HCT116 (cell line): ENCODE measurements around the gene ADD2. TPM values are rescaled to one million over a fixed set of nuclear protein-coding genes. Genes with fewer than 3 reads are reported as not detected.

Experiments
- ATAC-seq: fragments of 200-7000 bp; cut with Tn5 transposase; 2 replicates; pipeline ENCODE4 v1.9.1; 2020; ENCODE audit warnings: mild to moderate bottlenecking, moderate library complexity
- BruUV-seq: library from RNA; stranded (reverse); fragments of 400-500 nt; replicated peaks from 2 replicates; lab custom pipeline; 2021; lab: Mats Ljungman, UMichigan
- CTCF ChIA-PET: fragments of 300-600 bp; sonication (Branson Sonifier 250); formaldehyde crosslinking; loops from one replicate; lab custom pipeline; 2021; ENCODE audit warnings: antibody characterized with exemption; lab: Charles Lee
- POLR2A ChIA-PET: fragments of 300-600, 350-600 bp; sonication (Branson Sonifier 250); formaldehyde crosslinking; loops from one replicate; lab custom pipeline; 2021; ENCODE audit warnings: antibody characterized with exemption; lab: Charles Lee
- RAD21 ChIA-PET, 2 experiments: fragments of 300-600 bp; sonication (Branson Sonifier 250); formaldehyde crosslinking; loops; one replicate each; lab custom pipeline; 2023; ENCODE audit warnings: low total read pairs in 2 of 2; ENCODE audit not compliant: uncharacterized antibody in 2 of 2, unreplicated experiment in 2 of 2, low non-redundant PET in 1 of 2; lab: Charles Lee
- DNase-seq: peaks from one replicate; pipeline ENCODE4 v3.0.0-alpha.2; 2010; ENCODE audit warnings: low read depth, low spot score
- H2AFZ ChIP-seq: fragments of 200-600 bp; shearing (Covaris generic), sonication (generic); 2 replicates; pipeline ENCODE4 v1.6.1; 2017; ENCODE audit warnings: low read depth, mixed run types, mixed read lengths, antibody characterized with exemption, low read length; ENCODE audit not compliant: poor library complexity, severe bottlenecking
- H3K27ac ChIP-seq: 2 replicates; pipeline ENCODE4 v1.5.1; 2012; ENCODE audit warnings: low read depth, low read length
- H3K27me3 ChIP-seq: fragments of 200-600 bp; sonication (generic); 2 replicates; pipeline ENCODE4 v1.6.1; 2016; ENCODE audit warnings: mixed run types, low read length, mixed read lengths; ENCODE audit not compliant: insufficient read depth
- H3K36me3 ChIP-seq, 2 experiments: fragments of 200-500 bp in 1 of 2; fragments of 200-600 bp in 1 of 2; sonication (Bioruptor generic) in 1 of 2; sonication (generic) in 1 of 2; 2 replicates each; pipeline versions ENCODE4 v1.5.1 to v1.6.1; 2014 to 2016; ENCODE audit warnings: low read length in 2 of 2, inconsistent platforms in 1 of 2, mixed read lengths in 1 of 2, mixed run types in 1 of 2; ENCODE audit not compliant: insufficient read depth in 2 of 2, control insufficient read depth in 1 of 2
- H3K4me1 ChIP-seq, 2 experiments: fragments of 200-600 bp in 1 of 2; sonication (generic) in 1 of 2; 2 replicates each; pipeline versions ENCODE4 v1.5.1 to v1.6.1; 2012 to 2017; ENCODE audit warnings: low read length in 2 of 2, inconsistent platforms in 1 of 2, mild to moderate bottlenecking in 1 of 2, mixed read lengths in 1 of 2, mixed run types in 1 of 2, moderate library complexity in 1 of 2; ENCODE audit not compliant: insufficient read depth in 2 of 2, control insufficient read depth in 1 of 2
- H3K4me2 ChIP-seq: fragments of 200-600 bp; sonication (generic); 2 replicates; pipeline ENCODE4 v1.6.1; 2017; ENCODE audit warnings: mixed run types, low read length, mixed read lengths
- H3K4me3 ChIP-seq, 2 experiments: fragments of 200-600 bp in 1 of 2; sonication (generic) in 1 of 2; replicated peaks in 1 of 2; 2 replicates each; pipeline ENCODE4 v1.5.1; 2011 to 2016; ENCODE audit warnings: low read length in 2 of 2, control low read depth in 1 of 2, low read depth in 1 of 2, mild to moderate bottlenecking in 1 of 2, mixed read lengths in 1 of 2, mixed run types in 1 of 2
- H3K79me2 ChIP-seq: fragments of 200-600 bp; sonication (generic); 2 replicates; pipeline ENCODE4 v1.6.1; 2017; ENCODE audit warnings: mild to moderate bottlenecking, mixed run types, low read length, moderate library complexity, mixed read lengths; ENCODE audit not compliant: insufficient read depth
- H3K9ac ChIP-seq: fragments of 200-600 bp; sonication (generic); 2 replicates; pipeline ENCODE4 v1.6.1; 2016; ENCODE audit warnings: low read length, mixed read lengths
- H3K9me2 ChIP-seq: fragments of 200-600 bp; sonication (generic), shearing (Covaris generic); 2 replicates; pipeline ENCODE4 v1.6.1; 2017; ENCODE audit warnings: mixed run types, mild to moderate bottlenecking, moderate library complexity; ENCODE audit not compliant: insufficient read depth
- H3K9me3 ChIP-seq, 2 experiments: fragments of 200-500 bp in 1 of 2; fragments of 200-600 bp in 1 of 2; sonication (Bioruptor generic) in 1 of 2; sonication (generic) in 1 of 2; 2 replicates each; pipeline ENCODE4 v1.6.1; 2014 to 2017; ENCODE audit warnings: low read length in 2 of 2, mixed read lengths in 2 of 2, inconsistent platforms in 1 of 2, low read depth in 1 of 2, mild to moderate bottlenecking in 1 of 2, mixed run types in 1 of 2, moderate library complexity in 1 of 2; ENCODE audit not compliant: control insufficient read depth in 1 of 2, insufficient read depth in 1 of 2
- H4K20me1 ChIP-seq: fragments of 200-600 bp; sonication (generic), shearing (Covaris generic); 2 replicates; pipeline ENCODE4 v1.6.1; 2017; ENCODE audit warnings: mixed run types, mild to moderate bottlenecking, moderate library complexity; ENCODE audit not compliant: insufficient read depth
- ATF3 ChIP-seq: IDR thresholded peaks from 2 replicates; pipeline ENCODE4 v1.6.1; 2012
- CTCF ChIP-seq, 3 experiments: fragments of 200-600 bp in 1 of 3; sonication (generic) in 1 of 3; IDR thresholded peaks in 2 of 3; conservative IDR thresholded peaks in 1 of 3; 2 replicates each; pipeline ENCODE4 v1.5.1; 2012 to 2017; ENCODE audit warnings: low read depth in 2 of 3, low read length in 2 of 3, antibody characterized with exemption in 1 of 3, borderline replicate concordance in 1 of 3, control low read depth in 1 of 3, mild to moderate bottlenecking in 1 of 3, mixed read lengths in 1 of 3, mixed run types in 1 of 3, moderate library complexity in 1 of 3; ENCODE audit not compliant: insufficient read depth in 1 of 3
- JUND ChIP-seq: IDR thresholded peaks from 2 replicates; pipeline ENCODE4 v1.6.1; 2012
- POLR2A ChIP-seq: IDR thresholded peaks from 2 replicates; pipeline ENCODE4 v1.7.0; 2011; ENCODE audit warnings: borderline replicate concordance; ENCODE audit not compliant: insufficient read depth, insufficient read length; ENCODE audit errors: extremely low read depth
- SIN3A ChIP-seq: IDR thresholded peaks from 2 replicates; pipeline ENCODE4 v1.6.1; 2012; ENCODE audit warnings: low read depth
- SP1 ChIP-seq: IDR thresholded peaks from 2 replicates; pipeline ENCODE4 v1.6.1; 2012; ENCODE audit warnings: low read depth
- ZFX ChIP-seq: fragments of 450-650 bp; IDR thresholded peaks from 2 replicates; pipeline ENCODE4 v1.6.1; 2017
- ZNF274 ChIP-seq: fragments of 200-500 bp; sonication (Bioruptor generic); IDR thresholded peaks from 2 replicates; pipeline ENCODE4 v1.6.1; 2014; ENCODE audit warnings: mild to moderate bottlenecking, low read depth, low read length, inconsistent platforms
- intact Hi-C: fragments of 100-400 bp; cut with micrococcal nuclease; formaldehyde crosslinking; loops from 2 replicates; pipeline ENCODE4 v1.10.0; 2022
- total RNA-seq: library from RNA; stranded (reverse); gene quantifications from one replicate; pipeline ENCODE4 v1.2.1, GENCODE V29; 2021; ENCODE audit not compliant: unreplicated experiment

The ADD2 gene
- total RNA-seq, 1 experiment from 2014 or later = 0.15 TPM

GRCh38 chr2:70746094-70746974 is 21.7 kb downstream of the ADD2 start:
- CTCF ChIA-PET = no interaction called here
- Histone ChIP-seq H3K27me3 (no peaks in the 10 kb centered on the region), H3K9ac (no peak overlapping the region), H3K36me3 (no peaks in the 10 kb centered on the region), H3K9me2 (no peaks in the 10 kb centered on the region), H3K4me1 (no peaks in the 10 kb centered on the region), H3K4me3 (no peak overlapping the region), H3K9me3 (no peaks in the 10 kb centered on the region), H3K27ac (no peak overlapping the region), H2AFZ (no peak overlapping the region), H4K20me1 (no peaks in the 10 kb centered on the region), H3K4me2 (no peak overlapping the region)
- RAD21 ChIA-PET = no interaction called here
- no TSS peak for BruUV-seq
- POLR2A ChIA-PET = interaction anchor here (0.8 kb wide), 1 partner anchor 9 kb away, joined by 4 read pairs; no protein-coding TSS in a partner anchor
- no peak for DNase-seq
- ATAC-seq = no peak
- intact Hi-C loops = no loop called here
- TF ChIP-seq ZFX (no peak), POLR2A (no peak), ZNF274 (no peak), SP1 (no peak), SIN3A (no peak), JUND (no peak), ATF3 (no peak), CTCF (IDR thresholded peaks at IDR 0.05 in 2 of 3, conservative IDR thresholded peaks at IDR 0.05 in 1 of 3; ENCODE audit: borderline replicate concordance in 1 of 3, insufficient read depth in 1 of 3, low read depth in 2 of 3, low read length in 2 of 3) (no peak)
- TF ChIP-seq, all 23 proteins: peak for 0
- no peaks in the 10 kb centered on the region for H3K79me2 ChIP-seq
